ENCODE data around the gene C1QTNF8.

Gene C1QTNF8

DNA sequence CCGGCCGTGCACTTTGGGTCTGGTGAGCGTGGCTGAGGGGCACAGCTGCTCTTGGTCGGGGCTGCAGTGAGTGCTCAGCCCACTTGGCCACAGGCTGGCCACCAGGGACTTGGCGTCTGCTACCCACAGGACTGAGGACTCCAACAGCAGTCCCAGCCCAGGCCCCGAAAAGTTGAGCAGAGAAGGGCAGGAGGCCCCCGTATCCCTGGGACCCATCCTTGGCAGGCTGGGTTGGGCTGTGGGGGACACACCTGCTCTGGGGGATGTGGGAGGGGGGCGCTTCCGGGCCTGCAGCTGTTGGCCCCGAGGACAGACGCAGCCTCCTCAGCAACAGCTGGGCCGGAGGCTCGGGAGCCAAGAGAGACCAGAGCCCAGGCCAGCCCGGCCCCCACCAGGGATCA is 42.9 kb downstream of the C1QTNF8 start:
- Histone ChIP-seq H3K36me3 (no peaks in the 10 kb centered on the region), H3K27me3 (ENCODE audit: insufficient read depth, low read depth, severe bottlenecking) (no peaks in the 10 kb centered on the region), H3K27ac (no peak overlapping the region), H3K9me3 (ENCODE audit: severe bottlenecking) (peaks cover 4% of the 10 kb centered on the region), H3K4me3 (ENCODE audit: low read depth, low read length) (no peak overlapping the region)
- DNase-seq, result no peak
- TF ChIP-seq, protein P1, sequence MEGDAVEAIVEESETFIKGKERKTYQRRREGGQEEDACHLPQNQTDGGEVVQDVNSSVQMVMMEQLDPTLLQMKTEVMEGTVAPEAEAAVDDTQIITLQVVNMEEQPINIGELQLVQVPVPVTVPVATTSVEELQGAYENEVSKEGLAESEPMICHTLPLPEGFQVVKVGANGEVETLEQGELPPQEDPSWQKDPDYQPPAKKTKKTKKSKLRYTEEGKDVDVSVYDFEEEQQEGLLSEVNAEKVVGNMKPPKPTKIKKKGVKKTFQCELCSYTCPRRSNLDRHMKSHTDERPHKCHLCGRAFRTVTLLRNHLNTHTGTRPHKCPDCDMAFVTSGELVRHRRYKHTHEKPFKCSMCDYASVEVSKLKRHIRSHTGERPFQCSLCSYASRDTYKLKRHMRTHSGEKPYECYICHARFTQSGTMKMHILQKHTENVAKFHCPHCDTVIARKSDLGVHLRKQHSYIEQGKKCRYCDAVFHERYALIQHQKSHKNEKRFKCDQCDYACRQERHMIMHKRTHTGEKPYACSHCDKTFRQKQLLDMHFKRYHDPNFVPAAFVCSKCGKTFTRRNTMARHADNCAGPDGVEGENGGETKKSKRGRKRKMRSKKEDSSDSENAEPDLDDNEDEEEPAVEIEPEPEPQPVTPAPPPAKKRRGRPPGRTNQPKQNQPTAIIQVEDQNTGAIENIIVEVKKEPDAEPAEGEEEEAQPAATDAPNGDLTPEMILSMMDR (IDR thresholded peaks at IDR 0.05; ENCODE audit: low read depth, low read length), result no peak

DNA sequence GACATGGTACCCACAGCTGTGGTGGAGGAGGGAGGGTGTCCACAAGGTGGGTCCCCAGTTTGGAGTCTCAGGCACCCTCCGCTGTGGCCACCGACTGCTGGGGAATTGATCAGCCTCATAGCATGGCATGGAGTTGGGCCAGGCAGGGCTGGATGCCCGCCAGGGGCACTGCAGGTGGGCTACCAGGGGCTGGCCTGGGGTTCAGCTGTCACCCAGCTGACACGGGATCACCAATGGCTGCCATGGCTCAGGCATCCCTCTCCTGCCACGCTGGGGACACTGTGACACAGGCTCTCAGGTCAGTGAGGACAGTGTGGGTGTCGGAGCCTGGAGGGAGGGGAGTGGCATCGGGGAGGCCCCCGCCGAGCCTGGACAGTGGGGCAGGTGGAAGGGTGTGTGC is 43.3 kb downstream of the C1QTNF8 start:
- TF ChIP-seq, protein P1 (IDR thresholded peaks at IDR 0.05; ENCODE audit: low read depth, low read length), result no peak
- Histone ChIP-seq H3K4me3 (ENCODE audit: low read depth, low read length) (no peak overlapping the region), H3K36me3 (no peaks in the 10 kb centered on the region), H3K9me3 (ENCODE audit: severe bottlenecking) (peaks cover 4% of the 10 kb centered on the region), H3K27ac (no peak overlapping the region), H3K27me3 (ENCODE audit: insufficient read depth, low read depth, severe bottlenecking) (no peaks in the 10 kb centered on the region)
- DNase-seq, result no peak

DNA sequence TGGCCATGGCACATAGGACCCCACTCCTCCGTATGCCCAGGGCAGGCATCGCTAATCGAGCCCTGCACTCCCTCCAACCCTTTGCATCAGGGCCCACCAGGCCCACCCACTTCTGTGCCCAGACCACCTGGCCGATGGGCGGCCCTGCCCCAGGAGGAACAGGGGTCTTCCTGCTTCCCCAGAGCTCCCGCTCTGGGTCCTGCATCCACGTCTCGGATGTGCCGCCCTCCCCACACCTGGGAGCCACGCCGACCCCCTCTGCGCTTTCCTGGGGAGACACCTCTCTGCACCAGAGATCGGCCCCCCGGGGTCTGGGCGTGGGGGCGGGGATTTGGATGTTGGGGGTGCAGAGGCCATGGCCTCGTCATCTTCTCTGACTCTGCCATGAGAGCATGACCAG is 44.6 kb downstream of the C1QTNF8 start:
- no peaks in the 10 kb centered on the region for H3K9me3 ChIP-seq (ENCODE audit: severe bottlenecking)
- no peaks in the 10 kb centered on the region for H3K27me3 ChIP-seq (ENCODE audit: insufficient read depth, low read depth, severe bottlenecking)
- no peak for DNase-seq
- H3K36me3 ChIP-seq, result no peaks in the 10 kb centered on the region
- no peak overlapping the region for H3K4me3 ChIP-seq (ENCODE audit: low read depth, low read length)
- TF ChIP-seq, protein P1 (IDR thresholded peaks at IDR 0.05; ENCODE audit: low read depth, low read length), result no peak
- H3K27ac ChIP-seq, result no peak overlapping the region

DNA sequence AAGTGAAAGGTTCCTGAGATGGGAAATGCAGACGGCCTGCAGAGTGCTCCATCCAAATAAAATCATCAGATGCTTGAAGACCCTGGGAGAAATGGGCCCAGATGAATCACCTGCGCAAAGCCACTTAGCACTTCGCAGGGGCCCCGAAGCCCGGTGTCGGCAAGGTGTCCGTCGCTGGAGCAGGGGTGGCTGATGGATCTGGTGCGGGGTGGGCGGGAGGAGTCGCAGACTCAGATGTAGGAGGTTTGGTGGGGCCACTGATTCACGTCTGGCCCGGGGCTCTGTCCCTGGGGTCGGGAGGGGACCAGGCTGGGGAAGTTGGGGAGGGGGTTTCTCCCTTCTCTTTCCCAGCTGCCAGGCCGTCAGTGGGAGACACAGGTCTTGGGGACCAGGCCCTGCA is 45.1 kb downstream of the C1QTNF8 start:
- Histone ChIP-seq H3K4me3 (ENCODE audit: low read depth, low read length) (no peak overlapping the region), H3K27ac (no peak overlapping the region), H3K9me3 (ENCODE audit: severe bottlenecking) (no peaks in the 10 kb centered on the region), H3K36me3 (no peaks in the 10 kb centered on the region), H3K27me3 (ENCODE audit: insufficient read depth, low read depth, severe bottlenecking) (no peaks in the 10 kb centered on the region)
- TF ChIP-seq, protein P1 (IDR thresholded peaks at IDR 0.05; ENCODE audit: low read depth, low read length), result no peak
- DNase-seq, result no peak

DNA sequence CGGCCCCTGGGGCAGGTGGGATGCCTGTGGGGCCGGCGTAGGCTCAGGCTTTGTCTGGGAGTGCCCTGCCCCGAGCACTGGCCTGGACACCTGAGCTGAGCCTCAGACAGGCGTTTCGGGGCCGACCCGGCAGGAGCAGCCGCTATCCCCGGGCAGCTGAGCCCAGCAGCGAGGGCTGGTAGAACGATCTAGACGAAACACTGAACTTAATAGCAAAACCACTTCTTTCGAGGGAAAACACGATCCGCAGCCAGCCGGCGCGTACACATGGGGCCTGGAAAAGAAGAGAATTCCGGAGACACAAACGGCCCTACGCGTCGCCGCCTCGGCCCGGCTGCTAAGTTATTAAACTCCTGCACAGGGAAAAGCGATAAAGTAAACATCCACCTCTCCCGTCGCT is 45.5 kb downstream of the C1QTNF8 start:
- Histone ChIP-seq H3K9me3 (ENCODE audit: severe bottlenecking) (no peaks in the 10 kb centered on the region), H3K4me3 (ENCODE audit: low read depth, low read length) (no peak overlapping the region), H3K36me3 (no peaks in the 10 kb centered on the region), H3K27ac (no peak overlapping the region), H3K27me3 (ENCODE audit: insufficient read depth, low read depth, severe bottlenecking) (no peaks in the 10 kb centered on the region)
- no peak for DNase-seq
- TF ChIP-seq, protein P1 (IDR thresholded peaks at IDR 0.05; ENCODE audit: low read depth, low read length), result no peak

DNA sequence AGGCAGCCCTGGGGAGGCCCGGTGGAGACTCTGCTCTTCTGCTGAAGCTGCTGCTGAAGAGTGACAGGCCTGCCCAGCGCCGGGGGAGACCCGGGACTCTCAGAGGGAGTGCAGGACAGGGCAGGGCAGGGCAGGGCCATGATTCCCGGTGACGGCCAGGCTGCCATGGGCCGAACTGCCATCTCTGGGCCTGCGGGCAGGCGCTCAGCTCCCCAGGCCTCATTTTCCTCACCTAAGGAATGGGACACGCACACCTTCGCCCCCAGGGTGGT is 46.1 kb downstream of the C1QTNF8 start:
- TF ChIP-seq, protein P1 (IDR thresholded peaks at IDR 0.05; ENCODE audit: low read depth, low read length), result no peak
- no peak overlapping the region for H3K4me3 ChIP-seq (ENCODE audit: low read depth, low read length)
- no peak overlapping the region for H3K27ac ChIP-seq
- no peaks in the 10 kb centered on the region for H3K9me3 ChIP-seq (ENCODE audit: severe bottlenecking)
- no peak for DNase-seq
- H3K36me3 ChIP-seq, result no peaks in the 10 kb centered on the region
- no peaks in the 10 kb centered on the region for H3K27me3 ChIP-seq (ENCODE audit: insufficient read depth, low read depth, severe bottlenecking)

All from WERI-Rb-1 (cell line).